ENCODE measurements around the gene RPL31.

DNA sequence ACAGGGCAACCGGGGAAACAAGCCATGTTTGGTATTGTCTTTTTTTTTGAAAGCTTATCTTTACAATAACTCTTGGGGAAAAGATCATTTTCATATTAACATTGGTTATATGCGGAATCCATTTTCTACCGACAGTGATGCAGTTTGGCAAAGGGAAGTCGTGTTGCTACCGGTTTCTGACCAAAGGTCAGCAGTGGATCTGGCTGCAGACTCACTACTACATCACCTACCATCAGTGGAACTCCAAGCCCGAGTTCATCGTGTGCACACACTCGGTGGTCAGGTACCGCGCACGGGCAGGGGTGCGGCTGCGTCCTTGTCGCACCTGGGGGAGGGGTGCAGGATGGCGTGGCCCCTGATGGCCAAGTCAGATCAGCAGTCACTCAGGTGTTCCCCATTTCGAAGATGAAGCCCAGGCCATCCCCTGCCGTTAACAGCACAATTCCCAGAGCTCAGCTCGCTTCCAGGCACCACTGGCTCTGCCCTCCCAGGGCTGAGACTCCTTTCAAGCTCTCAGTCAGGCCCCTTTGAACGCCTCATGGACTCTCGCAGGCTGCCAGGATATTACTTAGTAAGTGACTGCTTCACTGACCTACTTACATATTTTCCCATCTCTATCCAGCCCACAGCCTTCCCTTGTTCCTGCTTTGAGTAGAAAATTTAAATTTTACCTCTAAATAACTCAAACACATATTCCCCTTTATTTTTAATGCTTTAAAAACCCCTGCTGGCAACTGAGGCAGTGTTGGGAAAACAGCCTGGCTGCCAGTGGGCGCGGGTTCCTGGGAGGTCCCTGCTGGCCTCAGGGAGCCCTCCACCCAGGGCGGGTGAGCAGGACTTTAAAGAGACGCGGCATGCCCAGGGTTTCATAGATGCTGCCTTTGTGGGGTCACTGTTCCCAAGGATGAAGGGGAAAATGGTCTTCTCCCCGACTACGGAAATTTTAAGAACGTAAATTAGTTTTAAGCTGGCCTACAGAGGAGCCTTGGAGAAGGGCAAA is 33.6 kb upstream of the RPL31 start:
- TF ChIP-seq, protein P1, sequence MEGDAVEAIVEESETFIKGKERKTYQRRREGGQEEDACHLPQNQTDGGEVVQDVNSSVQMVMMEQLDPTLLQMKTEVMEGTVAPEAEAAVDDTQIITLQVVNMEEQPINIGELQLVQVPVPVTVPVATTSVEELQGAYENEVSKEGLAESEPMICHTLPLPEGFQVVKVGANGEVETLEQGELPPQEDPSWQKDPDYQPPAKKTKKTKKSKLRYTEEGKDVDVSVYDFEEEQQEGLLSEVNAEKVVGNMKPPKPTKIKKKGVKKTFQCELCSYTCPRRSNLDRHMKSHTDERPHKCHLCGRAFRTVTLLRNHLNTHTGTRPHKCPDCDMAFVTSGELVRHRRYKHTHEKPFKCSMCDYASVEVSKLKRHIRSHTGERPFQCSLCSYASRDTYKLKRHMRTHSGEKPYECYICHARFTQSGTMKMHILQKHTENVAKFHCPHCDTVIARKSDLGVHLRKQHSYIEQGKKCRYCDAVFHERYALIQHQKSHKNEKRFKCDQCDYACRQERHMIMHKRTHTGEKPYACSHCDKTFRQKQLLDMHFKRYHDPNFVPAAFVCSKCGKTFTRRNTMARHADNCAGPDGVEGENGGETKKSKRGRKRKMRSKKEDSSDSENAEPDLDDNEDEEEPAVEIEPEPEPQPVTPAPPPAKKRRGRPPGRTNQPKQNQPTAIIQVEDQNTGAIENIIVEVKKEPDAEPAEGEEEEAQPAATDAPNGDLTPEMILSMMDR (IDR thresholded peaks at IDR 0.05; ENCODE audit: insufficient read depth, low read length, poor library complexity, severe bottlenecking): no peak
- no peak for TF ChIP-seq EZH2phosphoT487 (conservative IDR thresholded peaks at IDR 0.05; ENCODE audit: low read length)

Measured in SU-DHL-6 (cell line).